Lower lobe of right lung (tissue), 2 donors: ENCODE data around the gene KRT3. TPM values are rescaled to one million over a fixed set of nuclear protein-coding genes. Genes with fewer than 3 reads are reported as not detected.
A peak's percentile ranks its signal among the peaks of the same experiment; 100 is the strongest.

Experiments
- ATAC-seq, 2 donors: fragments of 200-7000 bp; cut with Tn5 transposase; one replicate each; pipeline ENCODE4 v1.9.1; 2020 to 2022; ENCODE audit warnings: mild to moderate bottlenecking in 2 of 2, moderate library complexity in 2 of 2
- DNase-seq: peaks from one replicate; pipeline ENCODE4 v3.0.0-alpha.2; 2020
- H3K27ac ChIP-seq: fragments of 200-600 bp; one replicate; pipeline ENCODE4 v1.8.0; 2022
- H3K27me3 ChIP-seq: fragments of 200-600 bp; one replicate; pipeline ENCODE4 v1.8.0; 2022; ENCODE audit warnings: low read depth
- H3K36me3 ChIP-seq: fragments of 200-600 bp; one replicate; pipeline ENCODE4 v1.8.0; 2022; ENCODE audit warnings: mild to moderate bottlenecking
- H3K4me1 ChIP-seq: fragments of 200-600 bp; one replicate; pipeline ENCODE4 v1.8.0; 2022
- H3K4me3 ChIP-seq: fragments of 200-600 bp; one replicate; pipeline ENCODE4 v1.8.0; 2022; ENCODE audit warnings: mild to moderate bottlenecking
- H3K9me3 ChIP-seq: fragments of 200-600 bp; one replicate; pipeline ENCODE4 v1.8.0; 2022
- intact Hi-C: fragments of 100-400 bp; cut with DNase I; formaldehyde crosslinking; loops from one replicate; pipeline ENCODE4 v1.11.0; 2022
- total RNA-seq: library from RNA; stranded (reverse); fragmentation: NEBNext Ultra II Directional; extraction: Animal tissue kit (Norgen Biotek cat#: 25700); gene quantifications from one replicate; pipeline ENCODE4 v1.2.1, GENCODE V29; 2021
- TF ChIP-seq, protein P1 (sequence below): fragments of 200-600 bp; IDR thresholded peaks from one replicate; pipeline ENCODE4 v1.8.0; 2022; ENCODE audit warnings: antibody characterized with exemption, mild to moderate bottlenecking
- donor health status: DM: no; HTN: yes; CAD: no; lungs with severe emphysema.

Gene KRT3
- total RNA-seq, 1 donor from 2014 or later = not detected

GRCh38 chr12:52824741-52825410 is 29.0 kb upstream of the KRT3 start:
- ATAC-seq (no peak), DNase-seq (no peak)
- Histone ChIP-seq H3K27me3 (peaks cover 21% of the 10 kb centered on the region), H3K4me1 (peaks cover 7% of the 10 kb centered on the region), H3K27ac (no peak overlapping the region), H3K4me3 (no peak overlapping the region), H3K9me3 (no peaks in the 10 kb centered on the region), H3K36me3 (no peaks in the 10 kb centered on the region)
- TF ChIP-seq, protein P1, sequence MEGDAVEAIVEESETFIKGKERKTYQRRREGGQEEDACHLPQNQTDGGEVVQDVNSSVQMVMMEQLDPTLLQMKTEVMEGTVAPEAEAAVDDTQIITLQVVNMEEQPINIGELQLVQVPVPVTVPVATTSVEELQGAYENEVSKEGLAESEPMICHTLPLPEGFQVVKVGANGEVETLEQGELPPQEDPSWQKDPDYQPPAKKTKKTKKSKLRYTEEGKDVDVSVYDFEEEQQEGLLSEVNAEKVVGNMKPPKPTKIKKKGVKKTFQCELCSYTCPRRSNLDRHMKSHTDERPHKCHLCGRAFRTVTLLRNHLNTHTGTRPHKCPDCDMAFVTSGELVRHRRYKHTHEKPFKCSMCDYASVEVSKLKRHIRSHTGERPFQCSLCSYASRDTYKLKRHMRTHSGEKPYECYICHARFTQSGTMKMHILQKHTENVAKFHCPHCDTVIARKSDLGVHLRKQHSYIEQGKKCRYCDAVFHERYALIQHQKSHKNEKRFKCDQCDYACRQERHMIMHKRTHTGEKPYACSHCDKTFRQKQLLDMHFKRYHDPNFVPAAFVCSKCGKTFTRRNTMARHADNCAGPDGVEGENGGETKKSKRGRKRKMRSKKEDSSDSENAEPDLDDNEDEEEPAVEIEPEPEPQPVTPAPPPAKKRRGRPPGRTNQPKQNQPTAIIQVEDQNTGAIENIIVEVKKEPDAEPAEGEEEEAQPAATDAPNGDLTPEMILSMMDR = no peak
- intact Hi-C loops = no loop called here

DNA sequence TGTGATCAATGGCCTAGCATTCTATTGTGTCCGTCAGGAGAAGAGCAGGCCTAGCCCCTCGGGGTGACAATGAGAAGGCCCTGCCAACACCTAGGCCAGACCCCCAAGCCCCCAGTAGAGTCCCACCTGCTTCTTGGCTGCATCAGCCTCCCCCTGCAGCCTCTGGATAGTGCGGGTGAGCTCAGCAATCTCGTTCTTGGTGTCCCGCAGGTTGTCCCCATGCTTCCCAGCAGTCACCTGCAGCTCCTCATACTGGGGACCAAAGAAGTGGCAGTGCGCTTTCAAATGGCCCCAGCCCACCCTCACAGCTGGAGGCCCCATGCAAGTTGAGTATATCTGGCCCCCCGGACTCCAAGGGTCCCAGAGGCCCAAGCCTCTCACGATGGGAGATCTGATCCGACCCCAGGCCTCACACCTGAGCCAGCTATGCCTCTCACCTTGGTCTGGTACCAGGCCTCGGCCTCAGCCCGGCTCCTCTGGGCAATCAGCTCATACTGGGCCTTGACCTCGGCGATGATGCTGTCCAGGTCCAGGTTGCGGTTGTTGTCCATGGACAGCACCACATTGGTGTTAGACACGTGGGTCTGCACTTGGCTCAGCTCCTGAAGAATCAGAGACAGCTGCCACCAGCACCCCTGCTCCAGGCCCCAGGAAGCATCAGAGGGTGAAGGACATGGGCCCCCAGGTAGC is 28.0 kb upstream of the KRT3 start:
- DNase-seq (no peak), ATAC-seq (no peak)
- no peak overlapping the region for H3K27ac ChIP-seq
- no peaks in the 10 kb centered on the region for H3K9me3 ChIP-seq
- H3K36me3 ChIP-seq = no peaks in the 10 kb centered on the region
- intact Hi-C loops = no loop called here
- peaks cover 28% of the 10 kb centered on the region for H3K27me3 ChIP-seq
- TF ChIP-seq, protein P1 = no peak
- peaks cover 7% of the 10 kb centered on the region for H3K4me1 ChIP-seq
- H3K4me3 ChIP-seq = no peak overlapping the region

GRCh38 chr12:52822771-52823510 is 27.0 kb upstream of the KRT3 start:
- peaks cover 36% of the 10 kb centered on the region for H3K27me3 ChIP-seq
- intact Hi-C loops = no loop called here

GRCh38 chr12:52821826-52822660 is 26.1 kb upstream of the KRT3 start:
- intact Hi-C loops = no loop called here
- TF ChIP-seq, protein P1 = no peak
- Histone ChIP-seq H3K4me3 (no peak overlapping the region), H3K27me3 (peaks cover 45% of the 10 kb centered on the region), H3K36me3 (no peaks in the 10 kb centered on the region), H3K9me3 (no peaks in the 10 kb centered on the region), H3K27ac (no peak overlapping the region), H3K4me1 (peaks cover 7% of the 10 kb centered on the region)
- DNase-seq (no peak), ATAC-seq (peak in 1 of 2 donors; percentile 33)

More at GRCh38 chr12:52822771-52823510, 27.0 kb upstream of the KRT3 start:
- no peak overlapping the region for H3K27ac ChIP-seq
- TF ChIP-seq, protein P1 = no peak
- ATAC-seq (no peak), DNase-seq (no peak)
- H3K4me1 ChIP-seq = peaks cover 7% of the 10 kb centered on the region
- no peak overlapping the region for H3K4me3 ChIP-seq
- no peaks in the 10 kb centered on the region for H3K9me3 ChIP-seq
- H3K36me3 ChIP-seq = no peaks in the 10 kb centered on the region
